ACHN (cell line): ENCODE measurements around the gene CD244.

Experiments used
- DNase-seq: peaks from one replicate; pipeline ENCODE4 v3.0.0-alpha.2; 2015
- in situ Hi-C: cut with HindIII; loops from 2 replicates; pipeline ENCODE4 v1.10.0; 2017; ENCODE audit warnings: low sequenced_read_pairs, low pct_ligation_motif_present, low pct_unique_long_range_greater_than_20kb

CD244 gene

DNA sequence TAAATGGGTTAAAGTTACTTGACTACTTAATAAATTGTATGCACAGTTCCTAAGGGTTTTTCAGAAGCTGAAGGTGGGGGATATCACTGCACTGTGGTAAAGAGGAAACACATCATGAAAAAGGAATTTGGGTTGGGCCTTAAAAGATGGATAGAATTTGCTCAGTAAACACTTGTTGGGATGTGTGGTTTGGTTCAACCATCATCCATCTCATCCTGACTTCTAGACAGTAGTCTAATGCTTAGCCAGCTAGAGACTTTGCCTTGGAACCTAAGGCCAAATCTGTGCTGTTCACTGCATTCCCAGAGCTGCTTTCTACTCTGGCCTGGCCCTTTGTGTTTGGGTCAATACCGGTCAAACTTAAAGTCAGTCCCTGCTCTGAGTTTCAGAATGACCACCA, 36.1 kb downstream of the CD244 start:
- in situ Hi-C loops: no loop called here
- DNase-seq: no peak

- DNase-seq: no peak
- in situ Hi-C loops: no loop called here
Observed at GRCh38 chr1:160823296-160823695, 39.4 kb downstream of the CD244 start.

DNA sequence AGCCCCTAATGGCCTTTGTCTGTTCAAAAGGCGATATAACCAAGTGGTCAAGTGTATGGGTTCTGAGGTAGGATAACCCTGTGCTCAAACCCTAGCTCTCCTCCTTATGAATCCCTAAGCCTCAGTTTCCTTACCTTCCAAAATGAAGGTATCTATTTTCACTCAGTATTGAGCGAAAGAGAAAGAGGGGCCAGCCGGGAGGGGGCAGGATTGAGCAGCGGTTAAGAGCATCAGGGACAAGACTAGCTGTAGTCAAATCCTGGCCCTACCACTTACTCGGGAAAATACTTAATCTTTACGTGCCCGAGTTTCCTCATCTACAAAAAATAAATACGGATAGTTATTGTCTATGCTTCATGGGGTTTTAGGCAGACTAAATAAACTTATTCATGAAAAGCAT, 41.1 kb downstream of the CD244 start:
- DNase-seq: no peak
- in situ Hi-C loops: no loop called here

DNA sequence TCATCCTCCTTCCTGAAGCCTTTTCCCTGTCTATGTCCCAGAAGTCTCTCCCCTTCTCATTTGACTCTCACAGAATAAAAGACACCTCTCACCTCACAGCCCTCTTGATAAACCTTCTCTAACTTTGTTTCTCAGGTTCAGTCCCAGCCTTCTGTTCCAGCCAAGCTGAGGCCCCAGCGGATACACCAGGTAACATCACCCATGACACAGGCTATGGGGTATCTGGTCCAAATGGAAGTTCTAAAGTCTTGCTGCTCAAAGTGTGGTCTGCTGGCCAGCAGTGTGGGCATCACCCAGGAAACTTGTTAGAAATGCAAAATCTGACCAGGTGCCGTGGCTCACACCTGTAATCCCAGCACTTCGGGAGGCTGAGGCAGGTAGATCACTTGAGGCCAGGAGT, 43.5 kb downstream of the CD244 start:
- no peak for DNase-seq
- in situ Hi-C loops: no loop called here

GRCh38 chr1:160818207-160818937, 44.3 kb downstream of the CD244 start:
- DNase-seq: no peak
- in situ Hi-C loops: no loop called here

- in situ Hi-C loops: no loop called here
- no peak for DNase-seq
Observed at GRCh38 chr1:160814856-160815255, 47.8 kb downstream of the CD244 start.

GRCh38 chr1:160814316-160814715, 48.4 kb downstream of the CD244 start:
- in situ Hi-C loops: no loop called here

DNA sequence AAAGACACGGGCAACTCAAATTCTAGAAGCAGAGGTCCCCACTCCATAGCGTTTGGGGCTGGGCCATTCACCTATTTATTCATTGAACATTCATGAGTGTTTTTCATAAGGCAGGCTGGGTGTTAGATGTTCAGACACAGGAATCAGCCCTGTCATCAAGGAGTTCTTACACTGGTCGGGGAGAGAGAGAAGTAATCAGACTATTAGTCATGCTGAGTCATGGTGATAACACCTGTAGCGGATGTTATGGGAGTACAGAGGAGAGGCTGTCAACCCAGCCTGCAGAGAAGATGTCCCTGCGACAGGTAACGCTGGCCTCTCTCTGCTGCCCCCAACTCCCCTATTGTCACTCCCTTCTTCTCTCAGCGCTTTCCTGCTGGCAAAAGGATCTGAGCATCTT, 49.5 kb downstream of the CD244 start:
- in situ Hi-C loops: no loop called here
- DNase-seq: no peak

More at GRCh38 chr1:160814316-160814715, 48.4 kb downstream of the CD244 start:
- no peak for DNase-seq

DNA sequence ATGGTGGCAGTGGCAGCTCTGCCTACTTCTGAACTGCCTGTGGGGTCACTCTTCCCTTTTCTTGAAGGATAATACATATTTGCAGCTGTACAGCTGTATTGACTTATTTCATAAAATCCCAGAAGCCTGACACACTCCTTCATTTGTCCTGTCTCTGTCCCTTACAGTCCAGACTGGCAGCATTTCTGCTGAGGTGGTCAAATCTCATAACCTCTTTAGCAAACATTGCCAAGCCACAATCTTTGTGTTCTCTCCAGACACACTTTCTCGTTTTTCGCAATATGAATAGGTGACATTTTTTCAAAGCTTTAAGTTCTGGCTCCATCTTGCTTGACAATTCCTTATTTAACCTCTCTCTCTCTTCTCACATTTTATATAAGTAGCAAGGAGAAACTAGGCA, 51.5 kb downstream of the CD244 start:
- DNase-seq: no peak
- in situ Hi-C loops: no loop called here

- no peak for DNase-seq
- in situ Hi-C loops: no loop called here
Observed at GRCh38 chr1:160810486-160810885, 52.2 kb downstream of the CD244 start.

DNA sequence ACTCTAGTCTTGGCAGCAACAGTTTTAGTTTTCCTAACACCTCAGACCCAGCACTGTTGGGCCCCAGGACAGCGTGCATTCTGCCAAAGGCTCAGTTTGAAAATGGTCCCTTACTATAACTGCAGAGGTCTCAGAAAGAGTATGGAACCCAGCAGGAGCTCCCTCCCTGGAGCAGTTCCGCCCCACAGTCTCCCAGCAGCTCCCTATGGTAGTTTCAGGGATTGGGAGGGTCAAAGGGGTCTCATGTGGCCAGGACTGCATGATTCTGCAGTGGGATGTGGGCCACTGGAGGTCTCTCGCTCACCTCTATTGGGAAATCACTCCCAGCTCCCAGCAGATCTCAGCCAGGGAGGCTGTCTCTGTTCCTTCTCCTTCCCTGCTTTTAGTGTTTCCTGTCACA, 54.4 kb downstream of the CD244 start:
- no peak for DNase-seq
- in situ Hi-C loops: no loop called here

- in situ Hi-C loops: no loop called here
- no peak for DNase-seq
Observed at GRCh38 chr1:160807738-160808137, 54.9 kb downstream of the CD244 start.

DNA sequence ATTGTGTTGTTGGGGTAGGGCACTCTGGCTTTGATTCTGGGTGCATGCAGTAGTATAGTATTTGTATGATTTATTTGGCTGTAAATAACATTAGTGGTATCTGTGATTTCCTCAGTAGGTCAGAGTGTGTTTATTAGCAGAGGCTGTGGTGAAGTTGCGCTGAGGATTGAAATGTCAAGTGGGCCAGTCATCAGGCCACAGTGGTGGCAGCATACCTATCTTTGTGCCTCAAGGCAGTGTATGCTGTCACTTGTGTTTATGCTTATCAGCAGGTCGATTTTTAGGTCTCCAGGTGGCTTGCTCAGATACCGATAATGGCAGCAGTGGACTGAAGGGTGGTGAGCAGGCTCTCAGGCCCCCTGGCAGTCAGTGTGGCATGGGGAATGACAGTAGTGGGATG, 55.4 kb downstream of the CD244 start:
- no peak for DNase-seq

GRCh38 chr1:160806784-160807183, 55.9 kb downstream of the CD244 start:
- no peak for DNase-seq

More for the DNA sequence above, 55.4 kb downstream of the CD244 start:
- in situ Hi-C loops: no loop called here

GRCh38 chr1:160806109-160806665, 56.5 kb downstream of the CD244 start:
- no peak for DNase-seq
- in situ Hi-C loops: no loop called here

More at GRCh38 chr1:160806784-160807183, 55.9 kb downstream of the CD244 start:
- in situ Hi-C loops: no loop called here

- DNase-seq: no peak
- in situ Hi-C loops: no loop called here
Observed at GRCh38 chr1:160801836-160802580, 60.7 kb downstream of the CD244 start.

- in situ Hi-C loops: no loop called here
- DNase-seq: no peak
Observed at GRCh38 chr1:160800645-160801408, 61.9 kb downstream of the CD244 start.

DNA sequence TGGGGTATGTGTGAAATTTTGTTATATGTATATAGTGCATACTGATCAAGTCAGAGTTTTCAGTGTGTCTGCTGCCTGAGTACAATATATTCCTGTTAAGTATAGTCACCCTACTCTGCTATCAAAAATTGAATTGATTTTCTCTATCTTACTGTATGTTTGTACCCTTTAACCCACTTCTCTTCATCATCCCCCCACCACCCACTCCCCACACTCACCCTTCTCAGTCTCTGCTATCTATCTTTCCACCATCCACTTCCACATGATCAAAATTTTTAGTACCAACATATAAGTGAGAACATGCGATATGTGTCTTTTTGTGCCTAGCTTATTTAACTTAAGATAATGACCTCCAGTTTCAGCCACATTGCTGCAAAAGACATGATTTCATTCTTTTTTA, 62.5 kb downstream of the CD244 start:
- in situ Hi-C loops: no loop called here
- no peak for DNase-seq

DNA sequence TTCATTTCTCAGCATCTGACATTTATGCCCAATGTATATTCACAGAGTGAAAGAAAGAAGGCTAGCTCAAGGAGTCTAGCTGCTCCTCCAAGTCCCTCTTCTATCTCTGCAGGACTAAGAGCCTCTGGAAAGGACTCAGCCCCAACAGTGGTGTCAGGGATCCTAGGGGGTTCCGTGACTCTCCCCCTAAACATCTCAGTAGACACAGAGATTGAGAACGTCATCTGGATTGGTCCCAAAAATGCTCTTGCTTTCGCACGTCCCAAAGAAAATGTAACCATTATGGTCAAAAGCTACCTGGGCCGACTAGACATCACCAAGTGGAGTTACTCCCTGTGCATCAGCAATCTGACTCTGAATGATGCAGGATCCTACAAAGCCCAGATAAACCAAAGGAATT, 63.0 kb downstream of the CD244 start:
- DNase-seq: no peak
- in situ Hi-C loops: no loop called here
